ENCODE data around the gene TMEM184A. TPM values are rescaled to one million over a fixed set of nuclear protein-coding genes. Genes with fewer than 3 reads are reported as not detected.
A peak's percentile ranks its signal among the peaks of the same experiment; 100 is the strongest.

Gene TMEM184A
- total and polyA plus RNA-seq, 2 of the 13 experiments (the other 11 are each of a cell fraction or from before 2014, with no cell fraction given), result 9.5 to 20.4 TPM

- TF ChIP-seq ARID4A (CRISPR knock-in tag; IDR thresholded peaks at IDR 0.05; ENCODE audit: borderline replicate concordance), result peak; percentile 56
- peak; percentile 77 for TF ChIP-seq RXRA (CRISPR knock-in tag; IDR thresholded peaks at IDR 0.05)
- no peak for TF ChIP-seq HNRNPH1 (optimal IDR thresholded peaks at IDR 0.05; ENCODE audit: low read depth, low read length)
- no peak for TF ChIP-seq CC2D1A (CRISPR knock-in tag; IDR thresholded peaks at IDR 0.05)
- TF ChIP-seq ZNF746 (CRISPR knock-in tag; IDR thresholded peaks at IDR 0.05), result peak; percentile 55; the same call in 1 of the 2 replicates
- TF ChIP-seq SIX1 (CRISPR knock-in tag; IDR thresholded peaks at IDR 0.05; ENCODE audit: borderline replicate concordance), result peak; percentile 76; the same call in 1 of the 2 replicates
- no peak for TF ChIP-seq CHCHD3 (CRISPR knock-in tag; IDR thresholded peaks at IDR 0.05)
- TF ChIP-seq ONECUT2 (CRISPR knock-in tag; IDR thresholded peaks at IDR 0.05), result no peak
- TF ChIP-seq ZNF709 (CRISPR knock-in tag; IDR thresholded peaks at IDR 0.05), result peak; percentile 93
- TF ChIP-seq ZNF263 (CRISPR knock-in tag; IDR thresholded peaks at IDR 0.05), result peak; percentile 86
- peak; percentile 57 for TF ChIP-seq ZNF768 (CRISPR knock-in tag; IDR thresholded peaks at IDR 0.05)
- no peak for TF ChIP-seq DNMT1 (CRISPR knock-in tag; IDR thresholded peaks at IDR 0.05)
- TF ChIP-seq NCOR1 (IDR thresholded peaks at IDR 0.05; ENCODE audit: borderline replicate concordance, low read length), result no peak
- peak; percentile 98 for TF ChIP-seq ZFY (CRISPR knock-in tag; IDR thresholded peaks at IDR 0.05)
- peak; percentile 95 for TF ChIP-seq RNF2 (conservative IDR thresholded peaks at IDR 0.05; ENCODE audit: low read depth)
- peak; percentile 88; the same call in 1 of the 2 replicates for TF ChIP-seq CBFB (CRISPR knock-in tag; IDR thresholded peaks at IDR 0.05)
- peak; percentile 62; the same call in 1 of the 2 replicates for TF ChIP-seq MAZ (IDR thresholded peaks at IDR 0.05; ENCODE audit: borderline replicate concordance, low read depth, low read length)
- no peak; the same call in 1 of the 2 replicates for TF ChIP-seq MAZ (CRISPR knock-in tag; IDR thresholded peaks at IDR 0.05; ENCODE audit: low read depth)
- TF ChIP-seq RARG (CRISPR knock-in tag; IDR thresholded peaks at IDR 0.05; ENCODE audit: low read depth), result no peak
- no peak for TF ChIP-seq ZBTB49 (CRISPR knock-in tag; IDR thresholded peaks at IDR 0.05; ENCODE audit: borderline replicate concordance)
- TF ChIP-seq ELF3 (CRISPR knock-in tag; IDR thresholded peaks at IDR 0.05), result peak; percentile 68
- no peak for TF ChIP-seq NBN (conservative IDR thresholded peaks at IDR 0.05)
- TF ChIP-seq ZNF850 (CRISPR knock-in tag; conservative IDR thresholded peaks at IDR 0.05), result no peak
- peak; percentile 62 for TF ChIP-seq AGO1 (IDR thresholded peaks at IDR 0.05; ENCODE audit: low read depth, low read length, poor library complexity, severe bottlenecking)
- TF ChIP-seq TGIF2 (CRISPR knock-in tag; IDR thresholded peaks at IDR 0.05), result peak; percentile 85
- peak; percentile 77; the same call in 1 of the 2 replicates for TF ChIP-seq MIER3 (CRISPR knock-in tag; IDR thresholded peaks at IDR 0.05; ENCODE audit: borderline replicate concordance)
Observed at GRCh38 chr7:1555813-1556543, at the start of gene TMEM184A (continued).

All from HepG2 (cell line).